Measurements from ENCODE around the gene MTHFD1L. TPM values are rescaled to one million over a fixed set of nuclear protein-coding genes. Genes with fewer than 3 reads are reported as not detected.

MTHFD1L gene
- total and polyA plus RNA-seq, 3 donors from 2014 or later: 23.4 to 35.3 (median 29.5) TPM

GRCh38 chr6:150981095-150981494 is 115.6 kb downstream of the MTHFD1L start:
- no peaks in the 10 kb centered on the region for H3K9me3 ChIP-seq
- WGBS, 2 donors: 88 to 89% methylated on average over 11 of the region's 11 CpGs
- no peaks in the 10 kb centered on the region for H3K36me3 ChIP-seq (ENCODE audit: low read depth, missing control alignments)
- no peaks in the 10 kb centered on the region for H3K4me1 ChIP-seq
- intact Hi-C loops (cut with DNase I; ENCODE audit: low total_unique reads): no loop called here
- H3K27ac ChIP-seq: no peak overlapping the region
- H3K4me3 ChIP-seq: no peak overlapping the region
- DNase-seq: no peak
- TF ChIP-seq CTCF (IDR thresholded peaks at IDR 0.05) (no peak), POLR2A (IDR thresholded peaks at IDR 0.05) (no peak)
- H3K27me3 ChIP-seq: no peaks in the 10 kb centered on the region

GRCh38 chr6:150981669-150982068 is 116.2 kb downstream of the MTHFD1L start:
- no peaks in the 10 kb centered on the region for H3K27me3 ChIP-seq
- no peak overlapping the region for H3K4me3 ChIP-seq
- no peaks in the 10 kb centered on the region for H3K9me3 ChIP-seq
- 90 to 92% methylated on average over 2 of the region's 2 CpGs for WGBS, 2 donors
- intact Hi-C loops (cut with DNase I; ENCODE audit: low total_unique reads): no loop called here
- TF ChIP-seq POLR2A (IDR thresholded peaks at IDR 0.05) (no peak), CTCF (IDR thresholded peaks at IDR 0.05) (no peak)
- no peak overlapping the region for H3K27ac ChIP-seq
- no peak for DNase-seq
- H3K36me3 ChIP-seq (ENCODE audit: low read depth, missing control alignments): no peaks in the 10 kb centered on the region
- no peaks in the 10 kb centered on the region for H3K4me1 ChIP-seq

GRCh38 chr6:150987371-150987828 is 121.9 kb downstream of the MTHFD1L start:
- H3K4me1 ChIP-seq: no peaks in the 10 kb centered on the region
- no peaks in the 10 kb centered on the region for H3K27me3 ChIP-seq
- DNase-seq: no peak
- TF ChIP-seq POLR2A (IDR thresholded peaks at IDR 0.05): no peak
- H3K4me3 ChIP-seq: no peak overlapping the region
- no peaks in the 10 kb centered on the region for H3K9me3 ChIP-seq
- intact Hi-C loops (cut with DNase I; ENCODE audit: low total_unique reads): no loop called here
- WGBS, 2 donors: 88 to 92% methylated on average over 7 of the region's 7 CpGs
- no peaks in the 10 kb centered on the region for H3K36me3 ChIP-seq (ENCODE audit: low read depth, missing control alignments)
- H3K27ac ChIP-seq: no peak overlapping the region

GRCh38 chr6:150987855-150988464 is 122.5 kb downstream of the MTHFD1L start:
- H3K27me3 ChIP-seq: no peaks in the 10 kb centered on the region

GRCh38 chr6:150991487-150991886 is 126.0 kb downstream of the MTHFD1L start:
- H3K4me3 ChIP-seq: no peak overlapping the region
- no peaks in the 10 kb centered on the region for H3K27me3 ChIP-seq
- no peaks in the 10 kb centered on the region for H3K36me3 ChIP-seq (ENCODE audit: low read depth, missing control alignments)
- H3K9me3 ChIP-seq: no peaks in the 10 kb centered on the region
- no peak overlapping the region for H3K27ac ChIP-seq
- WGBS, 2 donors: 82 to 95% methylated on average over 3 of the region's 3 CpGs
- TF ChIP-seq CTCF (IDR thresholded peaks at IDR 0.05) (no peak), POLR2A (IDR thresholded peaks at IDR 0.05) (no peak)
- no peaks in the 10 kb centered on the region for H3K4me1 ChIP-seq
- DNase-seq: no peak
- intact Hi-C loops (cut with DNase I; ENCODE audit: low total_unique reads): no loop called here

More at GRCh38 chr6:150987855-150988464, 122.5 kb downstream of the MTHFD1L start:
- H3K9me3 ChIP-seq: no peaks in the 10 kb centered on the region
- H3K4me1 ChIP-seq: no peaks in the 10 kb centered on the region
- no peak for TF ChIP-seq CTCF (IDR thresholded peaks at IDR 0.05)
- intact Hi-C loops (cut with DNase I; ENCODE audit: low total_unique reads): no loop called here
- H3K36me3 ChIP-seq (ENCODE audit: low read depth, missing control alignments): no peaks in the 10 kb centered on the region
- 76% methylated on average over 5 of the region's 5 CpGs for WGBS, 2 donors
- DNase-seq: no peak
- H3K4me3 ChIP-seq: no peak overlapping the region
- H3K27ac ChIP-seq: no peak overlapping the region
